ENCODE results near the gene LRRC27. TPM values are rescaled to one million over a fixed set of nuclear protein-coding genes. Genes with fewer than 3 reads are reported as not detected.
"Not testable (repeated sequence)": the region's sequence is repeated elsewhere in the genome, so short reads cannot be mapped to it uniquely, and the experiment has no call there.

LRRC27 gene
- total RNA-seq, 2 experiments from 2014 or later, result 3.5 to 3.8 TPM

- peak; percentile 85 for DNase-seq
- no peaks in the 10 kb centered on the region for H3K36me3 Mint-ChIP-seq
- H3K27me3 Mint-ChIP-seq, result no peaks in the 10 kb centered on the region
- peak within 1 kb of the TSS; percentile 70 for H3K27ac Mint-ChIP-seq
- no peaks in the 10 kb centered on the region for H3K9me3 Mint-ChIP-seq
- H3K4me3 Mint-ChIP-seq, result peak within 1 kb of the TSS; percentile 91
- H3K4me1 Mint-ChIP-seq, result peaks cover 8% of the 10 kb centered on the region
These were observed 24.0 kb upstream of the LRRC27 start, which contains the start of gene STK32C for GRCh38 chr10:132307823-132308586. STK32C (minus strand) TSS chr10:132307950; CDS start chr10:132307833, 117 bp downstream.

GRCh38 chr10:132308587-132309470, 23.2 kb upstream of the LRRC27 start:
- Mint-ChIP-seq H3K4me3 (peak overlapping the region; percentile 58), H3K27me3 (no peaks in the 10 kb centered on the region), H3K36me3 (no peaks in the 10 kb centered on the region), H3K4me1 (peaks cover 8% of the 10 kb centered on the region), H3K27ac (no peak overlapping the region), H3K9me3 (no peaks in the 10 kb centered on the region)
- DNase-seq, result no peak

- H3K9me3 Mint-ChIP-seq, result no peaks in the 10 kb centered on the region
- no peak overlapping the region for H3K4me3 Mint-ChIP-seq
- no peaks in the 10 kb centered on the region for H3K27me3 Mint-ChIP-seq
- DNase-seq, result no peak
- peaks cover 8% of the 10 kb centered on the region for H3K4me1 Mint-ChIP-seq
- no peaks in the 10 kb centered on the region for H3K36me3 Mint-ChIP-seq
- H3K27ac Mint-ChIP-seq, result no peak overlapping the region
These were observed 22.5 kb upstream of the LRRC27 start for GRCh38 chr10:132309471-132309865.

- no peak for DNase-seq
- Mint-ChIP-seq H3K4me3 (no peak overlapping the region), H3K4me1 (peaks cover 8% of the 10 kb centered on the region), H3K36me3 (no peaks in the 10 kb centered on the region), H3K9me3 (no peaks in the 10 kb centered on the region), H3K27me3 (no peaks in the 10 kb centered on the region), H3K27ac (no peak overlapping the region)
These were observed 22.0 kb upstream of the LRRC27 start for GRCh38 chr10:132309879-132310591.

GRCh38 chr10:132310701-132311337, 21.2 kb upstream of the LRRC27 start:
- DNase-seq, result no peak
- Mint-ChIP-seq H3K27me3 (no peaks in the 10 kb centered on the region), H3K36me3 (no peaks in the 10 kb centered on the region), H3K4me3 (no peak overlapping the region), H3K27ac (no peak overlapping the region), H3K4me1 (peaks cover 8% of the 10 kb centered on the region), H3K9me3 (no peaks in the 10 kb centered on the region)

GRCh38 chr10:132311338-132311939, 20.6 kb upstream of the LRRC27 start:
- no peaks in the 10 kb centered on the region for H3K27me3 Mint-ChIP-seq
- no peaks in the 10 kb centered on the region for H3K9me3 Mint-ChIP-seq
- H3K4me1 Mint-ChIP-seq, result peaks cover 8% of the 10 kb centered on the region
- no peaks in the 10 kb centered on the region for H3K36me3 Mint-ChIP-seq
- no peak overlapping the region for H3K27ac Mint-ChIP-seq
- no peak overlapping the region for H3K4me3 Mint-ChIP-seq
- no peak for DNase-seq

- Mint-ChIP-seq H3K27me3 (no peaks in the 10 kb centered on the region), H3K4me1 (peaks cover 5% of the 10 kb centered on the region), H3K4me3 (no peak overlapping the region), H3K27ac (no peak overlapping the region), H3K36me3 (no peaks in the 10 kb centered on the region), H3K9me3 (no peaks in the 10 kb centered on the region)
- DNase-seq, result no peak
These were observed 18.7 kb upstream of the LRRC27 start for GRCh38 chr10:132313305-132313704.

GRCh38 chr10:132313865-132314264, 18.1 kb upstream of the LRRC27 start:
- Mint-ChIP-seq H3K27ac (no peak overlapping the region), H3K4me3 (no peak overlapping the region), H3K9me3 (no peaks in the 10 kb centered on the region), H3K36me3 (no peaks in the 10 kb centered on the region), H3K27me3 (no peaks in the 10 kb centered on the region), H3K4me1 (peaks cover 5% of the 10 kb centered on the region)
- no peak for DNase-seq

- Mint-ChIP-seq H3K27ac (no peak overlapping the region), H3K4me3 (no peak overlapping the region), H3K36me3 (no peaks in the 10 kb centered on the region), H3K9me3 (no peaks in the 10 kb centered on the region), H3K4me1 (peaks cover 5% of the 10 kb centered on the region), H3K27me3 (no peaks in the 10 kb centered on the region)
- no peak for DNase-seq
These were observed 17.7 kb upstream of the LRRC27 start for GRCh38 chr10:132314336-132314735.

- H3K4me1 Mint-ChIP-seq, H3K4me3 Mint-ChIP-seq, DNase-seq, H3K27me3 Mint-ChIP-seq, H3K9me3 Mint-ChIP-seq, H3K27ac Mint-ChIP-seq, H3K36me3 Mint-ChIP-seq: not testable (repeated sequence)
These were observed 17.1 kb upstream of the LRRC27 start for GRCh38 chr10:132314881-132315280.

- DNase-seq, result no peak
- H3K9me3 Mint-ChIP-seq, result no peaks in the 10 kb centered on the region
- no peak overlapping the region for H3K27ac Mint-ChIP-seq
- H3K4me1 Mint-ChIP-seq, result peaks cover 4% of the 10 kb centered on the region
- no peaks in the 10 kb centered on the region for H3K27me3 Mint-ChIP-seq
- H3K36me3 Mint-ChIP-seq, result no peaks in the 10 kb centered on the region
- no peak overlapping the region for H3K4me3 Mint-ChIP-seq
These were observed 15.9 kb upstream of the LRRC27 start for GRCh38 chr10:132316133-132316532.

GRCh38 chr10:132317477-132317876, 14.5 kb upstream of the LRRC27 start:
- not testable (repeated sequence) for H3K4me1 Mint-ChIP-seq, DNase-seq, H3K27ac Mint-ChIP-seq, H3K36me3 Mint-ChIP-seq, H3K27me3 Mint-ChIP-seq, H3K9me3 Mint-ChIP-seq, H3K4me3 Mint-ChIP-seq

- H3K36me3 Mint-ChIP-seq, result peaks cover 8% of the 10 kb centered on the region
- peaks cover 6% of the 10 kb centered on the region for H3K9me3 Mint-ChIP-seq
- H3K27ac Mint-ChIP-seq, result no peak overlapping the region
- no peaks in the 10 kb centered on the region for H3K27me3 Mint-ChIP-seq
- H3K4me3 Mint-ChIP-seq, result no peak overlapping the region
- peaks cover 7% of the 10 kb centered on the region for H3K4me1 Mint-ChIP-seq
- DNase-seq, result peak; percentile 28
These were observed 11.9 kb upstream of the LRRC27 start for GRCh38 chr10:132319853-132320653.
